GM18508 (cell line): ENCODE data around the gene PATZ1.
"Not testable (repeated sequence)": the region's sequence is repeated elsewhere in the genome, so short reads cannot be mapped to it uniquely, and the experiment has no call there.

Source experiments
- ATAC-seq: cut with Tn5 transposase; IDR thresholded peaks from one replicate; pipeline ENCODE4 v1.9.1; 2021; ENCODE audit warnings: moderate number of reproducible peaks; ENCODE audit not compliant: insufficient read depth, unreplicated experiment

Gene PATZ1

GRCh38 chr22:31321421-31321820 is 24.7 kb downstream of the PATZ1 start:
- ATAC-seq = no peak

- not testable (repeated sequence) for ATAC-seq
Measured at GRCh38 chr22:31314220-31314619, 31.9 kb downstream of the PATZ1 start.

DNA sequence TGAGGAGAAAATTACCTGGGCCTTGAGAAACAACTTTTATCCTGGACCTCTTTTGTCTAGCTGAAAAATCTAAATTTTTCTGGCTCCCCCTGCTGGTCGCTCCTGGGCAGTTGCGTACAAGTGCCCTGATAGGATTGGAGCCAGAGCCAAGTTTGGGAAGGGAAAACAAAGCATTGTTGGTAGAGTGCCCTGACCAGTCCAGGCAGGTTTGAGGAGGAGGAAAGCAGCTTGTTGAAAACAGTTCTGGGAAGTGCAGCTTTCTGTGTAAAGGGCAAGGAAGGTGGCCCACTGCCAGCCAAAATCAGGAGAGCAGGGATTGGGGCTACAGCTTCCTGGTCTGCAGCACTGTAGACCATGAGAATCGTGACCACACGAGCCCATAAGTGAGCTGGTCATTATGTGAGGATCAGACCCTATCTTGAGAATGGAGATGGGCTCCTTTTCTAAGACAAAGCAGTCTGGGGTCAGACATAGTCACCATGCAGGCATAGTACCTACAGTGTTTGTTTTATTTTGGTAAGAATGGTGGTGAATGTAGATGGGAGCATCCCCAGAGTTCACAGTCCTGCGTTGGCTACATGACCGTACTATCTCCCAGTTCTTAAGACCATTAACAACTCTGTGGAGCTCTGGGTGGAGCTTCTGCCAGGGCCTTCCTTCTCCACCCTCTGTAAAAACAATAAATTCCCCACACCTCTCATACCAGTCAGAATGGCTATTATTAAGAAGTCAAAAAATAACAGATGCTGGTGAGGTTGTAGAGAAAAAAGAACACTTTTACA is 32.6 kb downstream of the PATZ1 start:
- no peak for ATAC-seq

GRCh38 chr22:31308181-31308580 is 38.0 kb downstream of the PATZ1 start:
- no peak for ATAC-seq

- no peak for ATAC-seq
Measured at GRCh38 chr22:31305194-31305593, 41.0 kb downstream of the PATZ1 start.

DNA sequence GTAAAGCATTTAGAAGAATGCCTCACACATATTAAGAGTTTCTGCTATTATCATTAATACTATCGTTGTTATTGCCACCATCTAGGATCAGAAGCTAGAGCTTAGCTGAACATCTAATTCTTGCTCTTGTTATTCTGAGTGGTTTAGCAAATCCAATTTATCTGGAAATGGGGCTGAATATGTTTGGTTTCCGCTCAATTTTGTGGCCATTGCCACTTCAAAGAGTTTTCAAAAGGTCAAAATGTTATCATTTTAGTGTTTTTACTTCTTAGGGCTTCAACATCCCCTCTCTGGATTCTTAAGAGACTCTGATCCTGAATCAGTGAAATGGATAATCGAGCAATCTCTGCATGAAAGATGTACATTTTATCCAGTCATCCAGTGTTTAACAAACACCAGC is 43.6 kb downstream of the PATZ1 start:
- no peak for ATAC-seq

DNA sequence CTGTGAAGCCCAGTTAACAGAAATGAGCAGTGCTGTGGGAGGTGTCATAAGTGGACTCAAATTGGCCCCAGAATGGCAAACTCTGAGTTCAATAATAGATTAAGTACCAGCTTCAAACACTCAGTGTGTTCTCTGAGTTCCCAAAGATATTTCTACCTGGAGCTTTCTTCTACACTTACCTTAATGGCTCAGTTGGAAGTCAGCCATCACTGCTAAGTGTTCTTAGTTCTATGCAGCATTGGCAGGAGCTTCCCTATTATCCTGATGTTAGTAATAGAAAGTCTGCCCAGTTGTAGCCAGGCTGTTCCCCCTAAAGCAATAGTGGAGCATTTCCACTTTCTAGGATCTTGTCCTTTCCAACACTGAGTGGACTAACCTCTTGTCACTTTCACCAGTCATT is 44.1 kb downstream of the PATZ1 start:
- ATAC-seq = no peak

DNA sequence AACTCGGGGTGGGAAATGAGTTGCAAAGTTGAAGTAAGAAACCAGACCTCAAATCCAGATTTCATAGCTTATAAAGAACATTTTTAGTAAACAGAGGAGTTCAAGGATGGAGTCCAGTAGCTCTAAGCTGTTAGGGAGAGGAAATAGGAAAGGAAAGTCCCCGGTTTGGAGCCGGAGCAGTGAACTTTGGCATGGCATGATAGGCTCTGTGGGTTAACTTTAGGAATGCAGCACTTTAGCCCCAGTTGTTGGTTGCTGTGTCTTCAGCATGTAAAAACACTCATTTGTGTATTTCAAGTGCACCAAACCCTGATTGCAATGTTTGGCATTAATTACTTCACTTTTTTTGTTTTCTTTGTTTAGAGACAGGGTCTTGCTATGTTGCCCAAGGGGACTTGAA is 45.2 kb downstream of the PATZ1 start:
- ATAC-seq = no peak

GRCh38 chr22:31295831-31296657 is 50.1 kb downstream of the PATZ1 start:
- ATAC-seq = no peak

DNA sequence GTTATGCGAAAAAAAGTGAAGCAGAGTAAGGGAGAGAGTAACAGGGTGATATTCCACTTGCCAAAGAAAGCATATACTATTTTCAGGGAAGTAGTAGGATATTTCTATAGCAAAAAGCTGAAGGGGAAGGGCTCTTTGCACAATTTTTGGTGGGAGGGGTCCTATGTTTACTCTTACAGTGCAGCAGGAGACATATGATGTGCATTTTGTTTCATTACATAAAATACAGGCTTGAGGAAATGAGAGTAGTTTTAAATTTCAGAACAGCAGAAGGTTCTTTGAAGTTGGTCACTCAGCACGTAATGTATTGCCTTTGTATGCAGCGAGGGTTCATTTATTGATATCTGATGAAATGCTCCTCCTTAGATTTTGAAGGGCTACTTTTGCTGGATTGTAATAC is 50.8 kb downstream of the PATZ1 start:
- ATAC-seq = no peak

DNA sequence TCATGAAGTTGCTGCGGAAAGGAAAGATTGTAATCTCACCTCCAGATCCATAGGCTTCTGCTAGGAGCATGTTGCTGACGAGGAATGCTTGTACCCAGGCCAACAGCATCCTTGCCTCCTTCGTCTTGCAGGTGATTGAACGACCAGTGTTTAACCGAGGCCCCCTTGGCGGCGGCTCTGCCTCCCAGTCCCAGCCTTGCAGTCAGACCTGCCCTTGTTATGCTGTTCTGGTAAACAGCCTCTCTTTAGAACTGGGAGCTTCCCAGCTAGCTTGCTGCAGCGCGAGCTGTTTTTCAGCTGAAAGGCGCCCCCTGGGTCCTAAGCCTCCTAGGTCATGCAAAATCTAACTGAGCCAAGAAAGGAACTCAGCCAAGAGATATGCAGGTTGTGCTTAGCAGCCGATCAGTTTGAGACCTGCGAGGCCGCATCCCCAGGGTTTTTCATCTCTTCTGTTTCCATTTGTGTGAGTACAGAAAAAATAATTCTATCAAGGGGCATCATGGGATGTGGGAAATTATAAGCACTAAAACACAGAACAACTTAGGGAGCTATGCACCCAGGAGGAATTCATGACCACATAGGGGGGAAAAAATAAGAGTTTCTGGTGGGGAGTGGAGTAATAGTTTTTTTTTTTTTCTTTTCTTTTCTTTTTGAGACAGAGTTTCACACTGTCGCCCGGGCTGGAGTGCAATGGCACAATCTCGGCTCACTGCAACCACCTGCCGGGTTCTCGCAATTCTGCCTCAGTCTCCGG is 53.7 kb downstream of the PATZ1 start, which contains the start of gene PIK3IP1:
PIK3IP1 (minus strand) TSS at position 253 of the 754 bp plus-strand sequence; CDS start at position 109, 144 bp downstream.
- no peak for ATAC-seq

DNA sequence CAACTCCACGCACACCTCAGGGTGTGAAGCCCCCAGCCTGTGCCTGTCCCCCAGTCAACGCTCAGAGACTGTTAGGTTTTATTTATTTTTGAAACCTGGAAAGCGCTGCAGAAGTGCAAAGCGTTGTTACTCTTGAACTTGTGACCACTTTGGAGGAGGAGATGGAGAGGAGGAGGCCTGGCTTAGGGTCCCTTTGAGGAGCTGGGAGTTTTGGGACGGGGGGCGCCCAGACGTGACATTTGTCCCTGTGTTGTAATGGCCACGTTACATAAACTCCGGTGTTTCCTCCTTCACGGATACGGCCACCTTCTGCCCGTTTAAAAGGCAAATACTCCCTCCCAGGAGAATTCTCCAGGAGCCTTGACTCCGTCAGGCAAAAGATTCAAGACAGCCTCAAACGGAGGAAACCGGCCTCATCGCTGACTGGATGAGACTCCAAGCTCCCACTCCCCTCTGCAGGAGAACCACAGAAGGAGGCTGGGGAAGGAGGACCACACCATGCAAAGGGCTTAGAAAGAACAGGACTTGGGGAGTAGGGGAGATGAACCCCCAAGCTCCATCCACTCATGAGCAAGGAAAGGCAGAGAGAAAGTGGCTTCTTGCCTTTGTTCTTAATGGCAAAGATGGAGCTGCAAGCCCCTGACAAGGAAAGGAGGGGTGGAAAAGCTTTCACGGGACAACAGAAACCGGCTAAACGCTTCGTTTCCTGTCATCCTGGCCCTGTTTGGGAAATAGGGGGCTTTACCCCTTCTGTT is 54.5 kb downstream of the PATZ1 start:
- ATAC-seq = no peak

GRCh38 chr22:31290494-31291471 is 55.4 kb downstream of the PATZ1 start:
- peak; percentile 57 for ATAC-seq

DNA sequence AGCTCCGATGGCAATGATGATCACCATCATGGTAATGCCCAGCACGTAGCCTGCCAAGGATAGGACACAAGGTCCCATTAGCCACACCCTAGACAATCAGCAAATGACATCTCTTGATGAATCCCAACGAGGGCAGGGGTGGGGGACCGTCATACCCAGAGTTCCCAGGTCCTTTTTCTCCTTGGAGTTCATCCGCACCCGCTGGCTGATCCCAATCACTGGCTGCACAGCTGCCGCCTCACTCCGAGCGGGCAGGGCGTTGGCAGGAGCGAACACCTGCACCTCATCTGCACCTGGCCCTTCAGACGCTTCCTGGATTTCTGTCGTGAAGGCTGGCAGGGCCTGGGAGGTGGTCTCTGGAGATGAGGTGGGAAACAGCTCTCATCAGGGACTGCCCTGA is 56.8 kb downstream of the PATZ1 start:
- no peak for ATAC-seq

- no peak for ATAC-seq
Measured at GRCh38 chr22:31288496-31289240, 57.5 kb downstream of the PATZ1 start.

GRCh38 chr22:31287818-31288495 is 58.2 kb downstream of the PATZ1 start:
- ATAC-seq = no peak

DNA sequence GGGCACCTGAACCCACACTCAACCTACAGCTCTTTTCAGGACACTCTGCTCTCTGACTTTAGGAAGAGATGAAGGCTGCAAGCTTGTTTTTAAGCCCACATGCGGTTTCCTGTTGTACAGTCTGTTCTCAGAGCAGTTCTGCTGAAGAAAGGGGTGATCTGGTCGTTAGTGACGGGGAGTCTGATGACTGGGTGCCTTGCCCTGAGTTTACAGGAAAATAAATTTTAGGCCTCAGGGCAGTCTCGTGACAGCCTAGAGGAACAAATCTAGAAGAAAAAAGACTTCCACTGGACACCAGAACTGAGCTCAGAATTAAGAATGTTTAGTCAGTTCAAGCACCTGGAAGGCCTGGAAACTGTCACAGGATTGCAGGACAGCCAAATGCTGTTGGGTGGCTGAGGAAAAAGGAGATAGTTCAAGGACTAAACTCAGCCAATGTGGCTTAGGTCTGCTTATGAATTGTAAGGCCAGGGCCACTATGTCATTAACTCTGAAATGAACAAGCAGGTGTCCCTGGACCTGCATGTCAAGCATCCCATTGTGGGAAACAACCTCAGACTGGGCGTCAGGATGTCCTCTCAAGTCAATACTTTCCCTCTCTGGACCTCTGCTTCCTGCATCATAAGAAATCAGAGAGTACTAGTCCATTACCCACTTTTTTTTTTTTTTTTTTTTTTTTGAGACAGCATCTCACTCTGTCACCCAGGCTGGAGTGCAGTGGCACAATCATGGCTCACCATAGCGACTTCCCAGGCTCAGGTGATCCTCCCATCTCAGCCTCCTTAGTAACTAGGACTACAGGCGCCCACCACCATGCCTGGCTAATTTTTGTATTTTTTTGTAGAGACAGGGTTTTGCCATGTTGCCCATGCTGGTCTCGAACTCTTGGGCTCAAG is 59.5 kb downstream of the PATZ1 start:
- ATAC-seq = no peak
